Measurements from ENCODE around the gene SGCG.

- TF ChIP-seq POLR2A (IDR thresholded peaks at IDR 0.05) (no peak), CTCF (IDR thresholded peaks at IDR 0.05) (no peak)
These were observed 34.8 kb upstream of the SGCG start for GRCh38 chr13:23146006-23146405.
